H9 (cell line): ENCODE results near the gene DYRK3. TPM values are rescaled to one million over a fixed set of nuclear protein-coding genes. Genes with fewer than 3 reads are reported as not detected.

Experiments
- DNase-seq: peaks from one replicate; pipeline ENCODE4 v3.0.0-alpha.2; 2017
- H2AFZ ChIP-seq: one replicate; pipeline ENCODE4 v1.6.1; 2013; ENCODE audit warnings: mild to moderate bottlenecking, low read length, control low read depth, moderate library complexity
- H2AK5ac ChIP-seq: 2 replicates; pipeline ENCODE4 v1.6.1; 2013; ENCODE audit warnings: low read length, control low read depth, mixed read lengths; ENCODE audit not compliant: insufficient read length
- H2BK120ac ChIP-seq: one replicate; pipeline ENCODE4 v1.6.1; 2013; ENCODE audit warnings: low read depth, mild to moderate bottlenecking, low read length, control low read depth, inconsistent platforms; ENCODE audit not compliant: poor library complexity, severe bottlenecking
- H2BK12ac ChIP-seq: 2 replicates; pipeline ENCODE4 v1.6.1; 2013; ENCODE audit warnings: low read length, control low read depth, mixed read lengths, low read depth; ENCODE audit not compliant: insufficient read length
- H2BK15ac ChIP-seq: 2 replicates; pipeline ENCODE4 v1.6.1; 2013; ENCODE audit warnings: low read depth, low read length, control low read depth
- H2BK20ac ChIP-seq: one replicate; pipeline ENCODE4 v1.6.1; 2013; ENCODE audit warnings: low read depth, mild to moderate bottlenecking, low read length, control low read depth, inconsistent platforms; ENCODE audit not compliant: poor library complexity, severe bottlenecking
- H2BK5ac ChIP-seq: 2 replicates; pipeline ENCODE4 v1.6.1; 2013; ENCODE audit warnings: low read length, control low read depth, mixed read lengths; ENCODE audit not compliant: insufficient read length
- H3K14ac ChIP-seq: 2 replicates; pipeline ENCODE4 v1.6.1; 2013; ENCODE audit warnings: low read length, control low read depth; ENCODE audit not compliant: insufficient read depth
- H3K18ac ChIP-seq: 2 replicates; pipeline ENCODE4 v1.6.1; 2013; ENCODE audit warnings: low read depth, mild to moderate bottlenecking, mixed read lengths, low read length, control low read depth; ENCODE audit not compliant: insufficient read length
- H3K23ac ChIP-seq: 2 replicates; pipeline ENCODE4 v1.6.1; 2013; ENCODE audit warnings: low read length, control low read depth, mixed read lengths, low read depth; ENCODE audit not compliant: insufficient read length
- H3K23me2 ChIP-seq: 2 replicates; pipeline ENCODE4 v1.6.1; 2013; ENCODE audit warnings: low read depth, mild to moderate bottlenecking, mixed read lengths, low read length, control low read depth; ENCODE audit not compliant: insufficient read length, poor library complexity, severe bottlenecking
- H3K27ac ChIP-seq: 2 replicates; pipeline ENCODE4 v1.5.1; 2013; ENCODE audit warnings: low read length, control low read depth, mixed read lengths, low read depth; ENCODE audit not compliant: insufficient read length
- H3K27me3 ChIP-seq: 2 replicates; pipeline ENCODE4 v1.6.1; 2013; ENCODE audit warnings: low read length, control low read depth, inconsistent platforms; ENCODE audit not compliant: insufficient read depth
- H3K4ac ChIP-seq: 2 replicates; pipeline ENCODE4 v1.6.1; 2013; ENCODE audit warnings: low read depth, mild to moderate bottlenecking, control low read depth, inconsistent platforms, low read length, moderate library complexity
- H3K4me1 ChIP-seq: 2 replicates; pipeline ENCODE4 v1.6.1; 2013; ENCODE audit warnings: low read length, control low read depth, inconsistent platforms; ENCODE audit not compliant: insufficient read depth
- H3K4me2 ChIP-seq: 2 replicates; pipeline ENCODE4 v1.6.1; 2013; ENCODE audit warnings: low read length, control low read depth, mixed read lengths; ENCODE audit not compliant: insufficient read length, insufficient read depth
- H3K56ac ChIP-seq: 2 replicates; pipeline ENCODE4 v1.6.1; 2013; ENCODE audit warnings: low read depth, mild to moderate bottlenecking, mixed read lengths, low read length, control low read depth; ENCODE audit not compliant: insufficient read length
- H3K79me1 ChIP-seq: 2 replicates; pipeline ENCODE4 v1.6.1; 2013; ENCODE audit warnings: low read depth, mild to moderate bottlenecking, moderate library complexity, low read length, control low read depth, inconsistent platforms; ENCODE audit not compliant: insufficient read depth, poor library complexity, severe bottlenecking
- H3K79me2 ChIP-seq: 2 replicates; pipeline ENCODE4 v1.6.1; 2013; ENCODE audit warnings: low read length, control low read depth, inconsistent platforms; ENCODE audit not compliant: insufficient read depth
- H3K9ac ChIP-seq: 2 replicates; pipeline ENCODE4 v1.6.1; 2013; ENCODE audit warnings: low read length, control low read depth, mixed read lengths; ENCODE audit not compliant: insufficient read length; ENCODE audit errors: extremely low read depth
- H3K9me3 ChIP-seq: one replicate; pipeline ENCODE4 v1.6.1; 2013; ENCODE audit warnings: low read depth, low read length, inconsistent platforms; ENCODE audit not compliant: control insufficient read depth
- H3T11ph ChIP-seq: one replicate; pipeline ENCODE4 v1.6.1; 2013; ENCODE audit warnings: mild to moderate bottlenecking, low read length, control low read depth, inconsistent platforms
- H4K20me1 ChIP-seq: one replicate; pipeline ENCODE4 v1.6.1; 2013; ENCODE audit not compliant: control insufficient read depth, insufficient read length, insufficient read depth
- H4K5ac ChIP-seq: 2 replicates; pipeline ENCODE4 v1.6.1; 2013; ENCODE audit warnings: low read depth, mild to moderate bottlenecking, mixed read lengths, low read length, control low read depth; ENCODE audit not compliant: insufficient read length
- H4K8ac ChIP-seq: replicated peaks from 2 replicates; pipeline ENCODE4 v1.6.1; 2013; ENCODE audit warnings: low read length, control low read depth, mixed read lengths, low read depth; ENCODE audit not compliant: insufficient read length
- H4K91ac ChIP-seq: 2 replicates; pipeline ENCODE4 v1.6.1; 2013; ENCODE audit warnings: low read depth, mild to moderate bottlenecking, moderate library complexity, mixed read lengths, low read length, control low read depth; ENCODE audit not compliant: insufficient read length
- H3K27ac Mint-ChIP-seq, 3 experiments: 2 replicates in 2 of 3; 3 replicates in 1 of 3; pipeline ENCODE4 v1.8.0; 2020 to 2021; ENCODE audit warnings: mixed read lengths in 3 of 3, mild to moderate bottlenecking in 1 of 3, moderate library complexity in 1 of 3
- H3K27me3 Mint-ChIP-seq: 2 replicates; pipeline ENCODE4 v1.8.0; 2021; ENCODE audit warnings: low read depth, mild to moderate bottlenecking, moderate library complexity, mixed read lengths
- H3K36me3 Mint-ChIP-seq, 3 experiments: 2 replicates in 2 of 3; 3 replicates in 1 of 3; pipeline ENCODE4 v1.8.0; 2020 to 2021; ENCODE audit warnings: low read depth in 3 of 3, mixed read lengths in 3 of 3; ENCODE audit not compliant: insufficient read depth in 1 of 3
- H3K4me1 Mint-ChIP-seq, 2 experiments: 2 replicates each; pipeline ENCODE4 v1.8.0; 2020; ENCODE audit warnings: mixed read lengths in 2 of 2
- H3K4me3 Mint-ChIP-seq, 2 experiments: 2 replicates in 1 of 2; 3 replicates in 1 of 2; pipeline ENCODE4 v1.8.0; 2020 to 2021; ENCODE audit warnings: mild to moderate bottlenecking in 2 of 2, mixed read lengths in 2 of 2, moderate library complexity in 1 of 2
- H3K9me3 Mint-ChIP-seq, 2 experiments: 2 replicates in 1 of 2; 3 replicates in 1 of 2; pipeline ENCODE4 v1.8.0; 2020; ENCODE audit warnings: mild to moderate bottlenecking in 2 of 2, mixed read lengths in 2 of 2, moderate library complexity in 1 of 2
- WGBS: extraction: QIAGEN DNeasy Blood & Tissue Kit; methylation state at CpG from one replicate; pipeline ENCODE4 v1.1.7; 2013; ENCODE audit warnings: missing lambda C conversion rate, low lambda C conversion rate, mixed read lengths; ENCODE audit not compliant: insufficient read length; ENCODE audit errors: extremely low coverage; 5-methylcytosine and 5-hydroxymethylcytosine counted together
- total RNA-seq: library from RNA; stranded (reverse); gene quantifications from 2 replicates; pipeline ENCODE4 v1.2.1, GENCODE V29; 2021
- TF ChIP-seq, protein P1 (sequence below): fragments of 200-600 bp; sonication (generic); conservative IDR thresholded peaks from 3 replicates; pipeline ENCODE4 v1.8.0; 2021; ENCODE audit warnings: antibody characterized with exemption, mild to moderate bottlenecking

Gene DYRK3
- total RNA-seq, 1 experiment from 2014 or later, result 4.7 TPM

DNA sequence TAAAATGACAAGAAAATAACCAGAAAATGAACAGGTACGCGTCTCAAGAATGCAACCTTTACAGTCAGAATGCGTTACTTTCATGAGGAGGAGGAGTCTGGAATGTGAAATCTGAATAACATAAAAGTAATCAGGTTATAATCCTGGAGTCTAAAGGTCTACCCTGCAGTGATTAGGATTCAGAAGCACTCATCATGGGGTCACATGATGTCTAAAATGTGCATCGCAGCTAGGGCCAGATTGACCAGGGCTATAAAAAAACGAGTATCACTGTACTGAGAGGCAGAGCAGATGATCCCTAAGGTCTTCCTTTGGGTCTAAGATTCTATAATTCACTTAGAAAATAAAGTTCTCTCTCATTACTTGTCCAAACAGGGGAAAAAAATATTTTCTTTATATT lies 30.5 kb upstream of the DYRK3 start:
- Histone ChIP-seq H2BK12ac (no peak overlapping the region), H3K23me2 (no peaks in the 10 kb centered on the region), H2AFZ (no peak overlapping the region), H3K56ac (no peak overlapping the region), H3K23ac (no peak overlapping the region), H2BK20ac (no peak overlapping the region), H3K9ac (no peak overlapping the region), H4K8ac (no peak overlapping the region), H3K79me1 (no peaks in the 10 kb centered on the region), H3K9me3 (no peaks in the 10 kb centered on the region), H3K4ac (no peak overlapping the region), H3K79me2 (no peaks in the 10 kb centered on the region), H4K91ac (no peak overlapping the region), H3T11ph (no peak overlapping the region), H2BK120ac (no peak overlapping the region), H2BK15ac (no peak overlapping the region), H3K27me3 (no peaks in the 10 kb centered on the region), H4K5ac (no peak overlapping the region), H4K20me1 (no peaks in the 10 kb centered on the region), H3K27ac (no peak overlapping the region), H2AK5ac (no peak overlapping the region), H3K18ac (no peak overlapping the region), H3K4me1 (no peaks in the 10 kb centered on the region), H3K14ac (no peak overlapping the region), H2BK5ac (no peak overlapping the region), H3K4me2 (no peak overlapping the region)
- Mint-ChIP-seq H3K4me1 (no peaks in the 10 kb centered on the region), H3K27ac (no peak overlapping the region), H3K36me3 (peaks cover 0 to 43% (median 30%) of the 10 kb centered on the region in 3 experiments; a peak in 6 of 7 replicates), H3K4me3 (no peak overlapping the region), H3K27me3 (no peaks in the 10 kb centered on the region), H3K9me3 (no peaks in the 10 kb centered on the region)
- WGBS, result no CpG with 5 or more reads among the region's 5 CpGs
- DNase-seq, result no peak
- TF ChIP-seq, protein P1, sequence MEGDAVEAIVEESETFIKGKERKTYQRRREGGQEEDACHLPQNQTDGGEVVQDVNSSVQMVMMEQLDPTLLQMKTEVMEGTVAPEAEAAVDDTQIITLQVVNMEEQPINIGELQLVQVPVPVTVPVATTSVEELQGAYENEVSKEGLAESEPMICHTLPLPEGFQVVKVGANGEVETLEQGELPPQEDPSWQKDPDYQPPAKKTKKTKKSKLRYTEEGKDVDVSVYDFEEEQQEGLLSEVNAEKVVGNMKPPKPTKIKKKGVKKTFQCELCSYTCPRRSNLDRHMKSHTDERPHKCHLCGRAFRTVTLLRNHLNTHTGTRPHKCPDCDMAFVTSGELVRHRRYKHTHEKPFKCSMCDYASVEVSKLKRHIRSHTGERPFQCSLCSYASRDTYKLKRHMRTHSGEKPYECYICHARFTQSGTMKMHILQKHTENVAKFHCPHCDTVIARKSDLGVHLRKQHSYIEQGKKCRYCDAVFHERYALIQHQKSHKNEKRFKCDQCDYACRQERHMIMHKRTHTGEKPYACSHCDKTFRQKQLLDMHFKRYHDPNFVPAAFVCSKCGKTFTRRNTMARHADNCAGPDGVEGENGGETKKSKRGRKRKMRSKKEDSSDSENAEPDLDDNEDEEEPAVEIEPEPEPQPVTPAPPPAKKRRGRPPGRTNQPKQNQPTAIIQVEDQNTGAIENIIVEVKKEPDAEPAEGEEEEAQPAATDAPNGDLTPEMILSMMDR, result no peak
